ENCODE measurements around the gene SLC25A21.
A peak's percentile ranks its signal among the peaks of the same experiment; 100 is the strongest.

Gene SLC25A21

DNA sequence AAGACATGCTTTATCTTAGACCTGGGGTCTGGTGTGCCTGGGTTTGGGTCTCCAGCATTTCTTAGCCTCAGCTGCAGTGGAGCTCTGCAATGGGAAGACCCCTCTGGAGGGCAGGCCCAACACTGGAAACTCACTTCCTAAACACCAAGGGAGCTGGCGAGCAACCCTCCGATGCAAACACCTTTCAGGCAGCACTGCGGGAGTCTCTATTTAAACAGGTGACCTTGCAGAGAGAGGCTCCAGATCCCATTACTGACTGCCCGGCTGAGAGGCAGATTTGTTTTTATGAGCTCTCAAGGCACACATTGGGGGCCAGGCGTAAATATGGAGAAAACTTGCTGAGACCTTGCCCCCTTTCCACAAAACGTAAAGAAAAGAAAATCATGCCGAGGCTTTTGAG is 315.3 kb downstream of the SLC25A21 start:
- DNase-seq, result peak; percentile 96

DNA sequence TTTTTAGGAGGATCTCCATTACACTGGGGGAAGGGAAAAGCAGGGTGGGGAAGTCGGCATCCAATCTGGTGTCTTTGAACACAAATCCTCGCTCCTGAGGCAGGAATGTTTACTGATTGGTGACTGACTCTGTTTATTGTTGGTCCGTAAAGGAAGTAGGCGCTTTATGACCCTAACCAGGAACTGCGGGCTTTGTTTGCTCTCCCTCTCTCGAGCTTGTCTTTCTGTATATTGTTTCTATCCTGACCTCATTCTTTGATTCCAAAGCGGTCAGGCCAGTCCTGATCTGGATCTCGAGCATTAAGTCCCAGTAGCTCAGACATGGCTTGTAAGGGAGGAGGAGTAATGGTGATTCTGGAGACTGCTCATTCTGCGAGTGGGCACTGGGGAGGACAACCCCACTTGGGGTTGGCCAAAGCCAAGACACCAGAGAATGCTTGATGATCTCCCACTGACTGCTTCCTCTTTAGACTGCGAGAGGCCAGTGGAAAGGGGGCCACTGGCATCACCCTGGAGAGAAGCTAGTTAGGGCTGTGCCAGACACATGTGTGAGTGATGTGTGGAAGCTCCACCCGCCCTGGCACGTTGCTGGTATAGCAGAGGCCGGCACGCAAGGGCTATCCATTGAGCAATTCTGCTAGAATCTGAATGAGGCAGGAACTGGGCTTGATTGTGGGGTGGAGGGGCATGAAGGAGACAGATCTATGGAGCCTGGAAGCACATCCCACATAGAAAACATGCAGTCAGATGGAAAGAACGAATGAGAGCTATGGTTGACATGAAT is 316.1 kb downstream of the SLC25A21 start:
- no peak for DNase-seq

- no peak for DNase-seq
These were observed 317.0 kb downstream of the SLC25A21 start for GRCh38 chr14:36855396-36855795.

DNA sequence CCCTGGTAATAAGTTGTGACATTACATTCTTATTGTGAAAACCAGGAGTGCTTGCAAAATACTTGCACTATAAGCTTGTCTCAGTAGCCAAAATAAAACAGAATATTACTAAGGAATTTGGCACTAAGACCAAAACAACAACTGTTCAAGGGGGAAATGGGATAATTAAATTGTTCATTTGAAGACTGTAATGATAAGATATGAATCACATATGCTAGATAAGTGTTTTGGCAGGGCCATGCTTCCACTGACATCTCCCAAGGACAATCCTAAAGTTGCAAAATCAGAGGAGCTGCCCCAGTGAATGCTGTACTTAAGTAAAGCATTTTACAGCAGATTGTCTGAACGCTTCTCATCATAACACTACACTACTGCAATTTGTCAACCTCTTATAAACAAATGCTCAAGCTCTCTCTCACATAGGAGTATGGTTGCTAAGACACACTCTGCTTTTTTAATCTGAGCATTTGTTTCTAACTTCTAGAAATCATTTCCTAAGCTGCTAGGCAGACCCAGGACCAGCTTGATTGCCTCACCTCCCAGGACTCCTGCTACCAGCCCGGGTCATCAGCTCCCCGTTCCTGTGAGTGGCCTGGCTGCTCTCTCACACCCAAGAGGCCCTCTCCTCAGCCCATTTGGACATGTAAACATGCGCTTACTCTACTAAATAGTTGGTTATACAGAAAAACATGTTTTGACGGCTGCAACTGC is 319.3 kb downstream of the SLC25A21 start:
- peak; percentile 75 for DNase-seq

GRCh38 chr14:36848213-36848612 is 324.2 kb downstream of the SLC25A21 start:
- no peak for DNase-seq

- DNase-seq, result no peak
These were observed 325.0 kb downstream of the SLC25A21 start for GRCh38 chr14:36847366-36847765.

GRCh38 chr14:36845356-36846012 is 326.9 kb downstream of the SLC25A21 start:
- no peak for DNase-seq

GRCh38 chr14:36844443-36845195 is 327.8 kb downstream of the SLC25A21 start:
- no peak for DNase-seq

DNA sequence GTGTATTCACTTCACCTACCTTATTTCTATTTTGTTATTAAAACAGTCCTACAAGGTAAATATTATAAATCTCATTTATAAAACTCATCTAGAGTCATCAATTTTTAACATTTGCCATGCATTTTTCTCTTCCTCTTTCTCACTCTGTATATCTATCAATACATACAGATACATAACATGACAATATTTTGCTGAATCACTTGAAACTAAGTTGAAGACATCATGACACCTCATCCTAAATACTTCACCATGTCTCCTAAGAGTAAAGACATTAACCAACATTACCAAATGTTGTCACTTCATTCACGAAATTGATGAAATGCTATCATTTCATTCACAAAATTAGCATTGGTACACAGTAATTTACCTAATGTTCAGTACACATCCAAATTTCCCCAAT is 329.0 kb downstream of the SLC25A21 start:
- no peak for DNase-seq

GRCh38 chr14:36835128-36835527 is 337.3 kb downstream of the SLC25A21 start:
- peak; percentile 100 for DNase-seq

- peak; percentile 72 for DNase-seq
These were observed 338.1 kb downstream of the SLC25A21 start for GRCh38 chr14:36834293-36834692.

GRCh38 chr14:36829547-36829946 is 342.9 kb downstream of the SLC25A21 start:
- peak; percentile 97 for DNase-seq

GRCh38 chr14:36827861-36828260 is 344.5 kb downstream of the SLC25A21 start:
- no peak for DNase-seq

GRCh38 chr14:36826614-36827013 is 345.8 kb downstream of the SLC25A21 start:
- DNase-seq, result no peak

DNA sequence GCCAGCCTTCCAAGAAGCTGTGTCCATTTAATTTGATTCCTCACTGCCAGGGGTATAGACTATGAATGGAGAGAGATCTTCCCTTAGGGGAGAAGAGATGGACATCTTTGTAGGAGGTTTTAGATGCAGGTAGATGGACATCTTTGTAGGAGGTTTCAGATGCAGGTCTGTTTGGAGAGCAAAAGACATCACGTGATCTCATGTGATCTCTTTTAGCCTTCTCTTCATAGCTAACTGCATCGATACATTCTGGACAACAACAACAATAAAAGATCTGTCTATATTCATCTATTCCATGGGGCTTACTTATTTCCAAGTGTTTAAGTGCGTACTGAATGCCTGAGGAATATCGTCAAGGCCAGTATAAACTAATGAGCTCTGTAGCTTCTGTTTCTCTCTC is 347.6 kb downstream of the SLC25A21 start:
- no peak for DNase-seq

DNA sequence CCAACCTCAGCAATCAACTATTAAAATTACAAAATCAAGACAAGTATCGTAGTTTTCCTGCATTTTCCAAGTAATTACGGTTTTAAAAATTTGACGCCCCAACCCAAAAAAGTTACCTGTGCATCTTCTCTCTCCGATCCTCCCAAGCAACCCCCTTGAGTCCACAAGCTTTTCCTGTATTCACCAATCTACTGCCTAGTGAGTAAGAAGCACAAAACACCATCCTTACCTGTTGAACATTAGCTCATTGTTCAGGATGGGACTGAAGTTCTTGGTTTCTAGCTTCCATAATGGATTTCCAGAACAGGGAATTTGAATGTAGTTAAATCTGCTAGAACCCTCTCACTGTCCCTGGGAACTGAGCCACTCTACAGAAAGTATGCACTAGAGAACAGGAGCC is 348.8 kb downstream of the SLC25A21 start:
- no peak for DNase-seq

- DNase-seq, result no peak
These were observed 349.7 kb downstream of the SLC25A21 start for GRCh38 chr14:36822685-36823084.

DNA sequence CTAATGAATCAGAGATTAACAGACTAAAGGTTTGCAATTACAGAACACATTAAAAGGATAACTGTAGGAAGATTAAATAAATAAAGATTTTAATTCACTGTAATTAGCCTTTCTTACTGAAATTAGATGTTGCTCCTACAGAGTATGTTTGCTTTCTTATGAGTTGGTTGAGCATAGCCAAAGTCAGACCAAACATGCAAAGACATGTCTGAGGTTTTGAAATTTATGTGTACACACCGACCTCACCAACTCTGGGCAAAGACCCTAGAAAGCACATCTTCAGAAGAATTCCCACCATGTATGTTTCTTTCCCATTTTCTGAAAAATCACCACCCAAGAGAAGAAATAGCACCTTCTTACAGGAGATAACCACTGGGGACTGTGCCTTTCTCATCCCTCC is 351.5 kb downstream of the SLC25A21 start:
- DNase-seq, result no peak

- DNase-seq, result no peak
These were observed 352.2 kb downstream of the SLC25A21 start for GRCh38 chr14:36820111-36820709.

DNA sequence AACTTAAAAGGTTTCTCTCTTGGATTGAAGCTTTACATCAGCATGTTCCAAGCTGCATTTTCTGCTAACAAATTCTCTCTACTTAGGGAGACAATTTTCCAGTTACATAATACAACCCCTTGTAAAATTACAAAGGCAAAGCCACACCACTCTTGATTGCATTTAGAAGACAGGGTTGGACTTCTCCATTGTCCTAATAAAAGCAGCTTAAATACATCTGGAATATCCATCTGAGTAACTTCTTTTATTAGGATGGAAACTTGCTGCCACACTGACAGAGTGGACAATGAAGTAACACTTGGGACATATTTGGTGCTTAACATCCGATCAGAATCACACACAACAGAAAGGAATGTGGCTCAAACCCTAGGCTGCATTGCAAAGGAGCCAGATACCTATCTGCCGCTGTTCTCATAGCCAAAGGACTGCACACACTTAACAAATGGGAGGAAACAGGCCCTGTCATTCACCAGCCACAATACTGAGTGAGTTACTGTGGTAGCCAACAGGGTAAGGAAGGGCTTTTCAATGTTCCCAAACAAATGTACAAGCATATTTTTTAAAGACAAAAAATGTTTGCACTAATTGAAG is 353.5 kb downstream of the SLC25A21 start:
- DNase-seq, result no peak

GRCh38 chr14:36818246-36818645 is 354.2 kb downstream of the SLC25A21 start:
- DNase-seq, result no peak
